ENCODE data around the gene RNF121. TPM values are rescaled to one million over a fixed set of nuclear protein-coding genes. Genes with fewer than 3 reads are reported as not detected.
A peak's percentile ranks its signal among the peaks of the same experiment; 100 is the strongest.

RNF121 gene
- total RNA-seq, 2 experiments from 2014 or later: 15.4 to 16.8 TPM

- intact Hi-C loops (cut with micrococcal nuclease): loop anchor here (2.0 to 5.0 kb wide), 3 partner anchors 168 to 456 kb away; partner anchors contain the start of gene CLPB
- no peaks in the 10 kb centered on the region for H3K4me1 Mint-ChIP-seq (ENCODE audit: low read depth)
- CTCF ChIA-PET: interaction anchor here (1.1 to 3.8 kb wide), 15 partner anchors 8 to 454 kb away, joined by 3 to 29 read pairs (median 8); partner anchors contain the start of gene XNDC1N
- no peaks in the 10 kb centered on the region for H3K9me3 Mint-ChIP-seq
- no peak overlapping the region for H3K4me3 Mint-ChIP-seq
- no peak overlapping the region for H3K27ac Mint-ChIP-seq
- no peak for DNase-seq
- H3K27me3 Mint-ChIP-seq (ENCODE audit: low read depth): no peaks in the 10 kb centered on the region
- H3K36me3 Mint-ChIP-seq (ENCODE audit: low read depth): peaks cover 4% of the 10 kb centered on the region
These were observed 47.7 kb downstream of the RNF121 start for GRCh38 chr11:71976551-71976950.

DNA sequence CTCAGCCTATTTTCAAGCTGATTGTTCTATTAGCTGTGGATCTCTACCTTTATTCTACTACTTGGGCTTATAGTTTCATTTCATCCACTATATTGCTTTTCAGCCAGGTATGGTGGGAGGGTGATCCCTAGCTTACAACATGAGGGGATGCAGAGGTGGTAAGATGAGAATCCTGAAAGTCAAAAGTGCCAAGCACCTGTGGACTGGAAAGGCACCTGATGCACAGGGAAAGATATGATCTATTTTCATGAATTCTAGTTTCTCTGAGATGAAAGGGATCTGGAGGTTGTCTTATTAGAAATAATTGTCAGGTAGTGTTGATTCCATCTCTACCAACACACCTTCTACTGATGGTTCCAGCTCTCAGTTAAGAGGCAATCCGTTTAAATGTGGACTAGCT, 48.2 kb downstream of the RNF121 start:
- Mint-ChIP-seq H3K4me1 (ENCODE audit: low read depth) (no peaks in the 10 kb centered on the region), H3K4me3 (no peak overlapping the region), H3K9me3 (no peaks in the 10 kb centered on the region), H3K36me3 (ENCODE audit: low read depth) (peaks cover 4% of the 10 kb centered on the region), H3K27me3 (ENCODE audit: low read depth) (no peaks in the 10 kb centered on the region), H3K27ac (no peak overlapping the region)
- CTCF ChIA-PET: interaction anchor here (0.6 to 3.8 kb wide), 23 partner anchors 9 to 454 kb away, joined by 3 to 29 read pairs (median 7); partner anchors contain the start of genes IL18BP and XNDC1N
- no peak for DNase-seq
- intact Hi-C loops (cut with micrococcal nuclease): loop anchor here (1.0 to 5.0 kb wide), 4 partner anchors 115 to 455 kb away; partner anchors contain the start of gene CLPB

- H3K27me3 Mint-ChIP-seq (ENCODE audit: low read depth): no peaks in the 10 kb centered on the region
- no peak overlapping the region for H3K27ac Mint-ChIP-seq
- intact Hi-C loops (cut with micrococcal nuclease): loop anchor here (1.0 to 5.0 kb wide), 4 partner anchors 114 to 454 kb away; partner anchors contain the start of gene CLPB
- H3K9me3 Mint-ChIP-seq: no peaks in the 10 kb centered on the region
- H3K4me1 Mint-ChIP-seq (ENCODE audit: low read depth): no peaks in the 10 kb centered on the region
- peak; percentile 72 for DNase-seq
- peaks cover 7% of the 10 kb centered on the region for H3K36me3 Mint-ChIP-seq (ENCODE audit: low read depth)
- no peak overlapping the region for H3K4me3 Mint-ChIP-seq
- CTCF ChIA-PET: interaction anchor here (0.5 to 3.8 kb wide), 28 partner anchors 9 to 453 kb away, joined by 3 to 29 read pairs (median 6); partner anchors contain the start of genes IL18BP and XNDC1N
These were observed 49.0 kb downstream of the RNF121 start for GRCh38 chr11:71977743-71978418.

DNA sequence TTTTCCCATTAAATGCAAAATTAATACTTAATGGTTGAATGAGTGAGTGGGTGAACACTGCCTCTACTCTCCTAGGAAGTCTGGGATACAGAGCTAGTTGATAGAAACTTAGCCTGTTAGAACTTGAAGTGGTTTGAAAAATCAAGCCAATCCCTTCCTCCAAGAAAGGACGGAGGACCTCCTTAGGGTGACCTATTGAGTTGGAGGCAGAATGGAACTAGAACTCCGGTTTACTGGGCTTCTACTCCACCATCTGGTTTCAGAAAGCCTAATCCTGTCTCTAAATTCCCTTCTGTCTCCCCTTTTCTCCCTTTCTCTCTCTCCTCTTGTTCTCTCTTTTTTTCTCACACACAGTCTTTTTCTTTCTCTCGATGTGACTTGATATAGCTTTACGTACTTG, 50.2 kb downstream of the RNF121 start:
- Mint-ChIP-seq H3K27ac (no peak overlapping the region), H3K36me3 (ENCODE audit: low read depth) (peaks cover 16% of the 10 kb centered on the region), H3K9me3 (no peaks in the 10 kb centered on the region), H3K4me1 (ENCODE audit: low read depth) (no peaks in the 10 kb centered on the region), H3K27me3 (ENCODE audit: low read depth) (no peaks in the 10 kb centered on the region), H3K4me3 (no peak overlapping the region)
- DNase-seq: no peak
- intact Hi-C loops (cut with micrococcal nuclease): loop anchor here (5.0 kb wide), 1 partner anchor 453 kb away; the partner anchor contains the start of gene CLPB
- CTCF ChIA-PET: interaction anchor here (1.0 to 3.8 kb wide), 12 partner anchors 8 to 291 kb away, joined by 3 to 29 read pairs (median 8); no protein-coding TSS in a partner anchor

- no peak overlapping the region for H3K4me3 Mint-ChIP-seq
- no peaks in the 10 kb centered on the region for H3K4me1 Mint-ChIP-seq (ENCODE audit: low read depth)
- peaks cover 16% of the 10 kb centered on the region for H3K36me3 Mint-ChIP-seq (ENCODE audit: low read depth)
- H3K27ac Mint-ChIP-seq: no peak overlapping the region
- CTCF ChIA-PET: interaction anchor here (1.8 to 3.2 kb wide), 4 partner anchors 11 to 45 kb away, joined by 6 to 21 read pairs (median 13); no protein-coding TSS in a partner anchor
- no peaks in the 10 kb centered on the region for H3K9me3 Mint-ChIP-seq
- DNase-seq: no peak
- intact Hi-C loops (cut with micrococcal nuclease): loop anchor here (5.0 kb wide), 1 partner anchor 453 kb away; the partner anchor contains the start of gene CLPB
- H3K27me3 Mint-ChIP-seq (ENCODE audit: low read depth): no peaks in the 10 kb centered on the region
These were observed 50.8 kb downstream of the RNF121 start for GRCh38 chr11:71979602-71980001.

DNA sequence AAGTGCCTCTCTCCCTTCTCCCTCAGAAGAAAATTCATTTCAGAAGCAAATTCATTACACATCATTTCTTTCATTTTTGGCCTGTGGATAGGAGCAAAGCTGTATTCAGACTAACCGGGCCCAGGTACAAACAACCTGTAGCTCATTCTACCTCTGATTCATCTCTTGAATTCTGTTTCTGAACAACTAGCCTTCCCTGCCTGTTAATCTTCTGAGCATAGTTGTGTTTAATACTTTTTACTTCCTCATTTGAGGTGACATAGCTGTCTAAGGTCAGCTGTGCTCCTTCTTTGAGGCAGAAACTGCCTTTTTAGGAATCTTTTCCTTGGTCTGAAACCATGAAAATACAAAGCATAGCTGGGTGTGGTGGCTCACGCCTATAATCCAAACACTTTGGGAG, 57.3 kb downstream of the RNF121 start:
- Mint-ChIP-seq H3K4me3 (no peak overlapping the region), H3K36me3 (ENCODE audit: low read depth) (peaks cover 14% of the 10 kb centered on the region), H3K27ac (no peak overlapping the region), H3K27me3 (ENCODE audit: low read depth) (no peaks in the 10 kb centered on the region), H3K9me3 (no peaks in the 10 kb centered on the region), H3K4me1 (ENCODE audit: low read depth) (peaks cover 3% of the 10 kb centered on the region)
- DNase-seq: no peak
- CTCF ChIA-PET: interaction anchor here (1.8 to 4.0 kb wide), 3 partner anchors 8 to 158 kb away, joined by 4 to 29 read pairs (median 19); partner anchors contain the start of gene IL18BP
- intact Hi-C loops (cut with micrococcal nuclease): no loop called here

DNA sequence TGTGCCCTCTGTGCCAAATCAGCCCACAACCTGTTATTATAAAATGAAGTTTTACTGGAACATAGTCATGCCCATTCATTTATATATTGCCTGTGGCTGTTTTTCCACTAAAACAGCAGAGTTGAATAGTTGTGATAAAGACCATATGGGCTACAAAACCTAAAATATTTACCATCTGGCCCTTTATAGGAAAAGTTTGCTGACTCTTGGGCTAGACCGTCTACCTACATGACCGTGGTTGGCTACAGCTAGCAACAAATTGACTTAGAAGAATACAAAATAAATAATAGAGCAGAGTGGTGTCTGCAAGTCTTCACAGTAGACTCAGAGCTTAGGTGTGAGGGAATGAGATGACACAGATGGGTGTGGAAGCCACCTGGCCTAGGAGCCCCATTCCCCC, 58.7 kb downstream of the RNF121 start:
- intact Hi-C loops (cut with micrococcal nuclease): no loop called here
- Mint-ChIP-seq H3K36me3 (ENCODE audit: low read depth) (peaks cover 11% of the 10 kb centered on the region), H3K27ac (no peak overlapping the region), H3K4me3 (no peak overlapping the region), H3K9me3 (no peaks in the 10 kb centered on the region), H3K27me3 (ENCODE audit: low read depth) (no peaks in the 10 kb centered on the region), H3K4me1 (ENCODE audit: low read depth) (peaks cover 3% of the 10 kb centered on the region)
- no peak for DNase-seq
- CTCF ChIA-PET: interaction anchor here (3.7 to 4.0 kb wide), 2 partner anchors 10 to 157 kb away, joined by 19 to 29 read pairs; no protein-coding TSS in a partner anchor

GRCh38 chr11:71988050-71988449, 59.2 kb downstream of the RNF121 start:
- no peaks in the 10 kb centered on the region for H3K27me3 Mint-ChIP-seq (ENCODE audit: low read depth)
- H3K27ac Mint-ChIP-seq: no peak overlapping the region
- H3K36me3 Mint-ChIP-seq (ENCODE audit: low read depth): peaks cover 12% of the 10 kb centered on the region
- H3K9me3 Mint-ChIP-seq: no peaks in the 10 kb centered on the region
- no peak for DNase-seq
- no peak overlapping the region for H3K4me3 Mint-ChIP-seq
- intact Hi-C loops (cut with micrococcal nuclease): no loop called here
- H3K4me1 Mint-ChIP-seq (ENCODE audit: low read depth): peaks cover 3% of the 10 kb centered on the region
- CTCF ChIA-PET: interaction anchor here (0.6 to 4.0 kb wide), 3 partner anchors 10 to 185 kb away, joined by 4 to 29 read pairs (median 19); no protein-coding TSS in a partner anchor

- Mint-ChIP-seq H3K36me3 (ENCODE audit: low read depth) (peaks cover 6% of the 10 kb centered on the region), H3K9me3 (no peaks in the 10 kb centered on the region), H3K27ac (no peak overlapping the region), H3K4me1 (ENCODE audit: low read depth) (peaks cover 3% of the 10 kb centered on the region), H3K4me3 (no peak overlapping the region), H3K27me3 (ENCODE audit: low read depth) (no peaks in the 10 kb centered on the region)
- DNase-seq: no peak
- intact Hi-C loops (cut with micrococcal nuclease): no loop called here
- CTCF ChIA-PET: interaction anchor here (2.1 kb wide), 1 partner anchor 11 kb away, joined by 6 read pairs; no protein-coding TSS in a partner anchor
These were observed 61.9 kb downstream of the RNF121 start for GRCh38 chr11:71990701-71991100.

DNA sequence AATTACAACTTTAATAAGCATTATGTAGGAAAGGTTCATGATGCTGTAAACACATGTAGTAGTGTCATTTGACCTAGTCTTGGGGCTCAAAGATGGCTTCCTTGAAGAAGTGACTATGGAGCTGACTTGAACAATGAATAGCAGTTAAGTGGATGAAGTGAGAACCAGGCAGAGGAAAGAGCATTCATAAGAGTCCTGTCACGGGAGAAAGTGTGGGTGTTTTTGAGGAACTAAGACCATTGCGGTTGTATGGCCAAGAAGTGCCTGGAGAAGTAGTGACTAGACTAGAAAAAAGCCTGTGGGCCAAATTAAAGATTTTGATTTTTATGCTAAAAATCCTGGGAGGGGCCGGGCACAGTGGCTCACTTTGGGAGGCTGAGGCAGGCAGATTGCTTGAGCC, 62.6 kb downstream of the RNF121 start:
- DNase-seq: no peak
- no peaks in the 10 kb centered on the region for H3K27me3 Mint-ChIP-seq (ENCODE audit: low read depth)
- intact Hi-C loops (cut with micrococcal nuclease): no loop called here
- H3K4me1 Mint-ChIP-seq (ENCODE audit: low read depth): no peaks in the 10 kb centered on the region
- H3K36me3 Mint-ChIP-seq (ENCODE audit: low read depth): peaks cover 6% of the 10 kb centered on the region
- H3K27ac Mint-ChIP-seq: no peak overlapping the region
- H3K4me3 Mint-ChIP-seq: no peak overlapping the region
- CTCF ChIA-PET: interaction anchor here (0.6 kb wide), 2 partner anchors 14 to 104 kb away, joined by 4 to 6 read pairs; no protein-coding TSS in a partner anchor
- H3K9me3 Mint-ChIP-seq: no peaks in the 10 kb centered on the region

GRCh38 chr11:71992136-71992730, 63.4 kb downstream of the RNF121 start:
- Mint-ChIP-seq H3K27me3 (ENCODE audit: low read depth) (no peaks in the 10 kb centered on the region), H3K4me1 (ENCODE audit: low read depth) (no peaks in the 10 kb centered on the region), H3K36me3 (ENCODE audit: low read depth) (peaks cover 6% of the 10 kb centered on the region), H3K27ac (no peak overlapping the region), H3K4me3 (no peak overlapping the region), H3K9me3 (no peaks in the 10 kb centered on the region)
- CTCF ChIA-PET: interaction anchor here (0.6 to 0.7 kb wide), 2 partner anchors 47 to 104 kb away, joined by 3 to 6 read pairs; no protein-coding TSS in a partner anchor
- DNase-seq: no peak
- intact Hi-C loops (cut with micrococcal nuclease): no loop called here

- Mint-ChIP-seq H3K4me1 (ENCODE audit: low read depth) (peaks cover 18% of the 10 kb centered on the region), H3K27ac (no peak overlapping the region), H3K27me3 (ENCODE audit: low read depth) (no peaks in the 10 kb centered on the region), H3K36me3 (ENCODE audit: low read depth) (peaks cover 7% of the 10 kb centered on the region), H3K9me3 (no peaks in the 10 kb centered on the region), H3K4me3 (no peak overlapping the region)
- intact Hi-C loops (cut with micrococcal nuclease): no loop called here
- CTCF ChIA-PET: no interaction called here
- DNase-seq: no peak
These were observed 65.9 kb downstream of the RNF121 start for GRCh38 chr11:71994786-71995185.

Data from activated naive CD4-positive, alpha-beta T cell treated with anti-CD3 and anti-CD28 coated beads for 36 hours (primary cell).